NCI-H345 (cell line): ENCODE measurements around the gene ARVCF.
A peak's percentile ranks its signal among the peaks of the same experiment; 100 is the strongest.

Experiments used
- DNase-seq: peaks from one replicate; lab custom pipeline; 2025; lab: John Stamatoyannopoulos, UW

The ARVCF gene

GRCh38 chr22:19961868-19962245, 54.8 kb downstream of the ARVCF start:
- DNase-seq = no peak

- no peak for DNase-seq
Observed at GRCh38 chr22:19961201-19961580, 55.4 kb downstream of the ARVCF start.

GRCh38 chr22:19960491-19961200, 56.0 kb downstream of the ARVCF start:
- no peak for DNase-seq

- no peak for DNase-seq
Observed at GRCh38 chr22:19959587-19960490, 56.8 kb downstream of the ARVCF start.

GRCh38 chr22:19959043-19959586, 57.5 kb downstream of the ARVCF start:
- DNase-seq = no peak

GRCh38 chr22:19958083-19959042, 58.3 kb downstream of the ARVCF start:
- DNase-seq = no peak

GRCh38 chr22:19957445-19957844, 59.2 kb downstream of the ARVCF start:
- no peak for DNase-seq

GRCh38 chr22:19955241-19956128, 61.1 kb downstream of the ARVCF start:
- peak; percentile 1 for DNase-seq

GRCh38 chr22:19951346-19951745, 65.3 kb downstream of the ARVCF start:
- no peak for DNase-seq

- DNase-seq = no peak
Observed at GRCh38 chr22:19948057-19948760, 68.4 kb downstream of the ARVCF start.

- DNase-seq = no peak
Observed at GRCh38 chr22:19943082-19944026, 73.3 kb downstream of the ARVCF start.

GRCh38 chr22:19942157-19943081, 74.2 kb downstream of the ARVCF start:
- no peak for DNase-seq

- peak; percentile 54 for DNase-seq
Observed at GRCh38 chr22:19941365-19942082, 75.1 kb downstream of the ARVCF start, which contains the start of the genes COMT and TXNRD2. TSS of gene COMT (plus strand) at chr22:19941772. CDS start at chr22:19962527, 20,755 bp downstream. TSS of gene TXNRD2 (minus strand) at chr22:19941818. CDS start at chr22:19941803, 15 bp downstream.

GRCh38 chr22:19940536-19941364, 75.9 kb downstream of the ARVCF start:
- no peak for DNase-seq

GRCh38 chr22:19937616-19938473, 78.8 kb downstream of the ARVCF start:
- DNase-seq = no peak
